Pancreas (tissue), 10 donors: ENCODE data around the gene KIFC1. TPM values are rescaled to one million over a fixed set of nuclear protein-coding genes. Genes with fewer than 3 reads are reported as not detected.

Experiments used
- ATAC-seq, 4 donors: fragments of 200-7000 bp; cut with Tn5 transposase; one replicate each; pipeline versions ENCODE4 v1.8.0 to v1.9.1; 2020; ENCODE audit warnings: mild to moderate bottlenecking in 4 of 4, moderate library complexity in 4 of 4
- DNase-seq, 6 donors: peaks; one replicate each; pipeline ENCODE4 v3.0.0-alpha.2; 2020
- FAIRE-seq: peaks from 2 replicates; lab custom pipeline; 2012; peaks lifted over from hg19 to GRCh38; lab: Jason Lieb, UNC
- H3K27ac ChIP-seq, 4 donors: fragments of 200-600 bp; sonication (generic); 1 replicate in 3 of 4; 2 replicates in 1 of 4; pipeline versions ENCODE4 v1.5.0 to v1.8.0; 2020
- H3K27me3 ChIP-seq, 4 donors: fragments of 200-600 bp; one replicate each; pipeline ENCODE4 v1.8.0; 2021
- H3K36me3 ChIP-seq, 3 donors: fragments of 200-600 bp; sonication (generic) in 1 of 3; one replicate each; pipeline versions ENCODE4 v1.5.0 to v1.8.0; 2020 to 2021
- H3K4me1 ChIP-seq, 3 donors: fragments of 200-600 bp; one replicate each; pipeline ENCODE4 v1.8.0; 2021
- H3K4me3 ChIP-seq, 4 donors: fragments of 200-600 bp; sonication (generic) in 2 of 4; one replicate each; pipeline versions ENCODE4 v1.5.0 to v1.8.0; 2020 to 2021
- H3K9me3 ChIP-seq, 4 donors: fragments of 200-600 bp; one replicate each; pipeline ENCODE4 v1.8.0; 2021
- WGBS, 2 donors: extraction: QIAGEN DNeasy Blood & Tissue Kit; methylation state at CpG; one replicate each; pipeline ENCODE4 v1.1.7; 2013; 5-methylcytosine and 5-hydroxymethylcytosine counted together
- intact Hi-C, 3 donors: fragments of 100-400 bp; cut with DNase I; formaldehyde crosslinking; loops; one replicate each; pipeline versions ENCODE4 v1.11.1 to v1.14.2; 2022
- polyA plus RNA-seq, 2 donors: library from polyadenylated mRNA; stranded (reverse); fragments of 200-250 nt; gene quantifications; one replicate each; pipeline ENCODE4 v1.2.3, GENCODE V29; 2013
- total RNA-seq, 6 donors: library from RNA; stranded (reverse); fragmentation: NEBNext Ultra II Directional in 4 of 6; extraction: Animal tissue kit (Norgen Biotek cat#: 25700) in 4 of 6; gene quantifications; one replicate each; pipeline versions ENCODE4 v1.2.1 to v1.2.4, GENCODE V29; 2021 to 2023
- TF ChIP-seq, protein P1 (sequence below), 4 donors: fragments of 200-600 bp; sonication (generic) in 3 of 4; IDR thresholded peaks; one replicate each; pipeline versions ENCODE4 v1.5.0 to v1.8.0; 2021; ENCODE audit warnings: antibody characterized with exemption in 4 of 4
- donor health status: healthy with polysubstance abuse.
- donor health status: DM: no; HTN: no; CAD: no; lungs with moderate emphysema.
- donor health status: DM: no; HTN: no; CAD: no.
- donor health status: control.
- donor health status: control.
- donor health status: Bipolar disorder and iron deficiency.
- donor health status: DM: yes; HTN: yes; CAD: no.
- donor health status: DM: no; HTN: no; CAD: no.
- donor health status: DM: no; HTN: no; CAD: no.
- donor health status: DM: yes; HTN: yes; CAD: no.

KIFC1 gene
- total and polyA plus RNA-seq, 8 donors = 0.14 to 1.5 (median 0.35) TPM

DNA sequence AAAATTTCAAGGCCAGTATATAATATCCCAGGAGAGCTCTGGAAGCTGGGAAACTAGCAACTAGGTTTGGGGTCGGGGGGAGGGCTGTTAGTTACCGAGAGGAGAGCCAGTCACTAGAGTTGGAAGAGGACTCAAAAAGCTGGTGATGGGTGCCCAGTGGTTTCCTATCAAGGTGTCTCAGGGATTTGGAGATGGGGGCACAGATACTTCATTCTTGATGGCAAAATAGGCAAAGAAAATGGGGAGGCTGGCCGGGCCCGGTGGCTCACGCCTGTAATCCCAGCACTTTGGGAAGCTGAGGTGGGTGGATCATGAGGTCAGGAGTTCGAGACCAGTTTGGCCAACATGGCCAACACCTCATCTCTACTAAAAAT, 20.0 kb downstream of the KIFC1 start:
- Histone ChIP-seq H3K36me3 (peaks cover 0 to 13% (median 7%) of the 10 kb centered on the region in 3 donors), H3K27ac (peak overlapping the region; percentile 85 to 93 (median 89)), H3K27me3 (no peaks in the 10 kb centered on the region), H3K4me3 (peak overlapping the region; percentile 66 to 99 (median 84)), H3K9me3 (no peaks in the 10 kb centered on the region), H3K4me1 (peaks cover 0 to 18% (median 4%) of the 10 kb centered on the region in 3 donors)
- ATAC-seq (no peak), FAIRE-seq (no peak), DNase-seq (no peak)
- intact Hi-C loops = no loop called here
- WGBS, 2 donors = 46 to 50% methylated on average over 6 of the region's 6 CpGs
- TF ChIP-seq, protein P1, sequence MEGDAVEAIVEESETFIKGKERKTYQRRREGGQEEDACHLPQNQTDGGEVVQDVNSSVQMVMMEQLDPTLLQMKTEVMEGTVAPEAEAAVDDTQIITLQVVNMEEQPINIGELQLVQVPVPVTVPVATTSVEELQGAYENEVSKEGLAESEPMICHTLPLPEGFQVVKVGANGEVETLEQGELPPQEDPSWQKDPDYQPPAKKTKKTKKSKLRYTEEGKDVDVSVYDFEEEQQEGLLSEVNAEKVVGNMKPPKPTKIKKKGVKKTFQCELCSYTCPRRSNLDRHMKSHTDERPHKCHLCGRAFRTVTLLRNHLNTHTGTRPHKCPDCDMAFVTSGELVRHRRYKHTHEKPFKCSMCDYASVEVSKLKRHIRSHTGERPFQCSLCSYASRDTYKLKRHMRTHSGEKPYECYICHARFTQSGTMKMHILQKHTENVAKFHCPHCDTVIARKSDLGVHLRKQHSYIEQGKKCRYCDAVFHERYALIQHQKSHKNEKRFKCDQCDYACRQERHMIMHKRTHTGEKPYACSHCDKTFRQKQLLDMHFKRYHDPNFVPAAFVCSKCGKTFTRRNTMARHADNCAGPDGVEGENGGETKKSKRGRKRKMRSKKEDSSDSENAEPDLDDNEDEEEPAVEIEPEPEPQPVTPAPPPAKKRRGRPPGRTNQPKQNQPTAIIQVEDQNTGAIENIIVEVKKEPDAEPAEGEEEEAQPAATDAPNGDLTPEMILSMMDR (IDR thresholded peaks at IDR 0.05) = no peak

DNA sequence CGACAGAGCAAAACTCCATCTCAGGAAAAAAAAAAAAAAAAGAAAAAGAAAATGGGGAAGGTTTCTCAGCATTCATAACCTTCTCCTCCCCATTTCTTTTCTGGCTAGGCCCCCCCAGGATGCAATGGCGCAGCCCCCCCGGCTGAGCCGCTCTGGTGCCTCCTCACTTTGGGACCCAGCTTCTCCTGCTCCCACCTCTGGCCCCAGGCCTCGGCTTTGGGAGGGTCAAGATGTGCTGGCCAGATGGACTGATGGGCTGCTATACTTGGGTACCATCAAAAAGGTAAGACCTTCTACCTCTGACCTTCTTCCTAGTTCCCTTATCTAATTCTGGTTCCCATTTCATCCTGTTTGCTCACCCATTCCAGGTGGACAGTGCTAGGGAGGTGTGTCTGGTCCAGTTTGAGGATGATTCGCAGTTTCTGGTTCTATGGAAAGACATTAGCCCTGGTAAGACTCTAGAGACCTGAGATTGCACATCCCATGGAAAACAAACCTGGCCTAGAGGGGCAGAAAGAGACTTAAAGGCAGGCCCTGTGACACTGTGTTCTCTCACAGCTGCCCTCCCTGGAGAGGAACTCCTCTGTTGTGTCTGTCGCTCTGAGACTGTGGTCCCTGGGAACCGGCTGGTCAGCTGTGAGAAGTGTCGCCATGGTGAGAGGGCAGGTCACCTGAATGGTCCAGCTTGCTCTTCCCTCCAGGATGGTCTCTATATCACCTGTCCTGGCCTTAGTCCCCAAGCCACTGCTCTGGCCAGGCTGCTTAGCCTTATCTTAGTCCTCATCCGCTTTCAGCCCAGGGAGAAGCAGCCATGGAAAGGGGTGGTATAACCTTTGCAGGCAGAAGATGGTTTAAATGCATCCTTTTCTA, 20.8 kb downstream of the KIFC1 start:
- no peaks in the 10 kb centered on the region for H3K9me3 ChIP-seq
- TF ChIP-seq, protein P1 (IDR thresholded peaks at IDR 0.05) = no peak
- intact Hi-C loops = no loop called here
- ATAC-seq (no peak), DNase-seq (no peak), FAIRE-seq (no peak)
- 84 to 89% methylated on average over 10 of the region's 10 CpGs for WGBS, 2 donors
- peaks cover 0 to 13% (median 7%) of the 10 kb centered on the region in 3 donors for H3K36me3 ChIP-seq
- no peak overlapping the region for H3K27ac ChIP-seq
- no peaks in the 10 kb centered on the region for H3K27me3 ChIP-seq
- peaks cover 0 to 24% (median 4%) of the 10 kb centered on the region in 3 donors for H3K4me1 ChIP-seq
- peak overlapping the region in 2 of 4 donors; percentile 80 to 88 for H3K4me3 ChIP-seq

GRCh38 chr6:33413241-33414120, 21.9 kb downstream of the KIFC1 start:
- DNase-seq (no peak), ATAC-seq (no peak), FAIRE-seq (no peak)
- Histone ChIP-seq H3K9me3 (no peaks in the 10 kb centered on the region), H3K27ac (no peak overlapping the region), H3K4me1 (peaks cover 0 to 24% (median 4%) of the 10 kb centered on the region in 3 donors), H3K36me3 (peaks cover 0 to 13% (median 7%) of the 10 kb centered on the region in 3 donors), H3K4me3 (no peak overlapping the region), H3K27me3 (no peaks in the 10 kb centered on the region)
- intact Hi-C loops = no loop called here
- TF ChIP-seq, protein P1 (IDR thresholded peaks at IDR 0.05) = no peak
- WGBS, 2 donors = 77 to 79% methylated on average over 14 of the region's 14 CpGs

DNA sequence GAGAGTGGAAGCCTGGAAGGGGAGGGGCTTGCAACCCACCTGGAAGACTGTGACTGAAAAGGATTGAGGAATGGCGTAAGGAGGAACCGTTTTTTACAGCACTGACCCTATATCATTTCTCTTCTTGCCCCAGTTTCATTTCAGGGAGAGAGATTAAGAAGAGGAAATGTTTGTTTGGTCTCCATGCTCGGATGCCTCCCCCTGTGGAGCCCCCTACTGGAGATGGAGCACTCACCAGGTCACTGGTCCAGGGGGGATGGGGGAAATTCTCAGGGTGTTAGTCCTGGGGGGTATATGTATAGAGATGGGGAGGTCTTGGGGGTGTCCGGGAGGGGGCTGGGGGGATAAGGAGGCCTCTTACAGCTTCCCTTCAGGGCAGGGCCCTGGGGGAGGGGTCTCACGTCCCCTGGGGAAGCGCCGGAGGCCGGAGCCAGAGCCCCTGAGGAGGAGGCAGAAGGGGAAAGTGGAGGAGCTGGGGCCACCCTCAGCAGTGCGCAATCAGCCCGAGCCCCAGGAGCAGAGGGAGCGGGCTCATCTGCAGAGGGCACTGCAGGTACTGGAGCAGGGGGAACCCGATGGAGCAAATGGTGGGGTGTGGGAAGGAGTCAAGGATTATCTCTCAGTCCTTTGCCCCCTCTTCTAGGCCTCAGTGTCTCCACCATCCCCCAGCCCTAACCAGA, 23.1 kb downstream of the KIFC1 start:
- FAIRE-seq = no peak

More for the DNA sequence above, 23.1 kb downstream of the KIFC1 start:
- no peak overlapping the region for H3K27ac ChIP-seq
- H3K9me3 ChIP-seq = no peaks in the 10 kb centered on the region
- no peak overlapping the region for H3K4me3 ChIP-seq
- intact Hi-C loops = no loop called here
- no peaks in the 10 kb centered on the region for H3K27me3 ChIP-seq
- TF ChIP-seq, protein P1 (IDR thresholded peaks at IDR 0.05) = no peak
- DNase-seq (no peak), ATAC-seq (no peak)
- H3K36me3 ChIP-seq = peaks cover 0 to 13% (median 7%) of the 10 kb centered on the region in 3 donors
- WGBS, 2 donors = 72 to 86% methylated on average over 11 to 12 of the region's 12 CpGs
- H3K4me1 ChIP-seq = peaks cover 0 to 28% (median 4%) of the 10 kb centered on the region in 3 donors
